AG04449 (cell line): Measurements from ENCODE around the gene SORBS2.
A peak's percentile ranks its signal among the peaks of the same experiment; 100 is the strongest.

Experiments used
- CTCF ChIA-PET: fragments of 350-600 bp; formaldehyde crosslinking; extraction: SDS; loops from one replicate; lab custom pipeline; 2021; ENCODE audit warnings: antibody characterized with exemption; lab: Yijun Ruan, JAX
- POLR2A ChIA-PET: fragments of 400-600, 350-600 bp; formaldehyde crosslinking; extraction: SDS; loops from one replicate; lab custom pipeline; 2020; ENCODE audit warnings: antibody characterized with exemption, inconsistent platforms; lab: Yijun Ruan, JAX
- DNase-seq: peaks from one replicate; pipeline ENCODE4 v3.0.0-alpha.2; 2010; ENCODE audit warnings: low read depth, low spot score
- H3K4me3 ChIP-seq: 2 replicates; pipeline ENCODE4 v1.5.1; 2011; ENCODE audit warnings: low read depth, mild to moderate bottlenecking, control low read depth, low read length
- CTCF ChIP-seq: IDR thresholded peaks from one replicate; pipeline ENCODE4 v1.5.1; 2011; ENCODE audit warnings: mild to moderate bottlenecking, moderate library complexity, low read length, control low read depth, inconsistent platforms; ENCODE audit not compliant: insufficient read depth; ENCODE audit errors: missing control alignments

SORBS2 gene

GRCh38 chr4:185576314-185576961 lies 235.6 kb downstream of the SORBS2 start:
- POLR2A ChIA-PET, result no interaction called here
- DNase-seq, result no peak
- no peak for TF ChIP-seq CTCF
- CTCF ChIA-PET, result interaction anchor here (1.7 to 3.4 kb wide), 2 partner anchors 18 to 22 kb away, joined by 7 to 25 read pairs; no protein-coding TSS in a partner anchor
- no peak overlapping the region for H3K4me3 ChIP-seq

DNA sequence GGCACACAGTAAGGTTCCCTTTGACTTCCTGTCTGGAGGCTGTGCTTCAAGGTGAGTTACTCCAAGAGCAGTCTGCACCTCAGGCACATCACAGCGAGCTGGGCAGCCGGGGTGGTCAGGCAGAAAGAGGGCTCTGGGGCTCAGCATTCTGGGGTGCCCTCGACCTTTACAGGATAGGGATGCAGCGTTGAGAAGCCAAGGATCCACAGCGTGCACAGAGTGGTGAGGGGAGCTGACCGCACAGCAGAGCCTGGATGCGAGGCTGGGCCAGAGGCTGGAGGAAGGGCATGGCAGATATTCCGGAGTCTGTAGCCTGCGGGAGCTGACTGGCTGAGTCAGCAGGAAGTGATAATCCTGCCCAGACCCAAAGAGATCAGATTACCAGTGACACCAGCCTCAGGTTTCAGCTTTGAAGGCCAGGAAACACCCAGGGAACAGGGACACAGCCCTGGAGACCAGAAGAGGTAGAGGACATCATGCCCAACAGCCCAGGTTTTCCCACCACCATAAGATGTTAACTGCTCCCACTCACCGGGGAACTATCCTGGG lies 238.3 kb downstream of the SORBS2 start:
- DNase-seq, result no peak
- ChIA-PET POLR2A (interaction anchor here (0.7 kb wide), 1 partner anchor 106 kb away, joined by 3 read pairs; no protein-coding TSS in a partner anchor), CTCF (interaction anchor here (0.9 to 1.5 kb wide), 3 partner anchors 9 to 24 kb away, joined by 3 to 7 read pairs (median 4); no protein-coding TSS in a partner anchor)
- no peak overlapping the region for H3K4me3 ChIP-seq
- no peak for TF ChIP-seq CTCF

DNA sequence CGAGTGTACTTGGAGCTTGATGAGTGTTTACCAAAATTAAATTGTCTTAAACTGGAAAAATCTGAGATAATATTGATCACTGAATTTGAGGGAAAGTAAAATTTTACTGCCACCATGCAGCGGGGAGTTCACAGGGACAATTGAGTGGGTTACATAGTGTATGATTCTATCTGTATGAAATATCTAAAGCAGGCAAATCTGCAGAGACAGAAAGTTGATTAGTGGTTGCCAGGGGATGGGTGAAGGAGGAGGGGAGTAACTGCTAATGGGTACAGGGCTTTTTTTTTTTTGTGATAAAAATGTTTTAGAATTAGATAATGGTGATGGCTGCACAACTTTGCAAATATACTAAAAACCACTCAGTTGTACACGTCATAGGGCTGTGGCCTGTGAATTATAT lies 241.3 kb downstream of the SORBS2 start:
- no peak for TF ChIP-seq CTCF
- POLR2A ChIA-PET, result no interaction called here
- CTCF ChIA-PET, result interaction anchor here (1.1 kb wide), 1 partner anchor 27 kb away, joined by 3 read pairs; no protein-coding TSS in a partner anchor
- no peak overlapping the region for H3K4me3 ChIP-seq
- no peak for DNase-seq

DNA sequence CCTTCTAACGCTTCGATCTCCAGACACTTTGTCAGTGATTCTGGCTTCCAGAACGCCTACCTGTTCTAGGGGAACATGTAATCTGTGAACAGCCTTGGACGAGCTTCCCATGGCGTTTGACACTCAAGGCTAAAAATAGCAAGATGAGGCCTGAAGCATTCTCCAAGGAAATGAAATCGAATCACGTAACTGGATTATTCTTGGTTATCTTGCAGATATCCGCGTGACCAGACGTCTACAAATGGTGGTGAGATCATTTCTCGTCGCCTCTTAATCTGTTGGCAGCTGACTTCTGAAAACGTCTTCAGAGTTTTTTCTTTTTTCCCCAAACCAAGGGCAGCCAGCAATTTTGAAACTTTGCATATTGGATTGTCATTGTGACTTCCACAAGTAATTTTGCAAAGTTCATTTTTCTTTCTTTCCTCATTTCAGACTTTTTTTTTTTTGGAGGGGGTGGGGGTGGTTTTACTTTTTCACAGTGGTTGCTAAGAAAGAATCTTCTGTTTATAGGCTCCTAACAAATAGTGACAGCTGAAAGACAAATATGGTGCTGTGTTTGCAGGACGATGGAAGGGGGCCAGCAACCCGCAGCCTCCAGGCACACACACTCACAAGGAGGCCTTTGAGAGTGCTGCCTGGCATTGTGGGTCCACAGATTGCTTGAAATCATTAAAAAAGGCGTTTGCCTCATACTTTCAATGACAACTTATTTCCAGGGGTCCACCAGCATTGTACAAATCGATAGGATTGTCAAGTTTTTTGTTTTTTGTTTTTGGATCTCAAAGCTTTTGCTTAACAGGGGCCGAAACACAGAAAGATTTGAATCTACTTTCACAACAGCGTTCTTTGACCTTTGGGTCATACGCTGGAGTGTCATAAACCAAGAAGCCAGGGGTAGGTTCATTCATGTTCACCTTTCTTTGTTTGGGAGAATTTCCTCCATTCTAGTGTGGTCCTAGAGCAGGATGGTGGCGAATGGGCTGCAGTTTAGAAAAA lies 244.3 kb downstream of the SORBS2 start:
- DNase-seq, result no peak
- no peak for TF ChIP-seq CTCF
- no peak overlapping the region for H3K4me3 ChIP-seq
- ChIA-PET CTCF (interaction anchor here (1.3 to 1.5 kb wide), 2 partner anchors 15 to 454 kb away, joined by 3 to 4 read pairs; no protein-coding TSS in a partner anchor), POLR2A (no interaction called here)

DNA sequence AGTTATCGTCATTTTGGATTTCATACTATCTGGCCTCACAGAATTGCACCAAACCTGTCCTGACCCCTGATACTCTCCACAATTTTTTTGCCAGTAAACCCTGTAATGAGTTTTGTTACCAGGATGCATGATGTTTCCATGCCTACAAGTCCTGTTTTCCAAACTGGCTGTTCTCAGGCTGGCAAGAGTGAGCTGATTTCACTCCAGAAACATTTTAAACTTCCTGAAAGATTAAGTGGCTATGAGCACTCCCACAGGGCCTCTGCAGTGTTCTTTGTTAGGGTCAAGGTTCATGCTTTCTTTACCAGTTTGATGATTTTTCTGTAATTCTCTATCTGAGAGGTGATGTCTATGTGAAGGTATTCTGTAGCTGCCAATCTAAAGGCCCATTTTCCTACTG lies 245.0 kb downstream of the SORBS2 start:
- ChIA-PET CTCF (interaction anchor here (1.3 to 1.5 kb wide), 2 partner anchors 16 to 455 kb away, joined by 3 to 4 read pairs; no protein-coding TSS in a partner anchor), POLR2A (no interaction called here)

More for the DNA sequence above, 245.0 kb downstream of the SORBS2 start:
- no peak overlapping the region for H3K4me3 ChIP-seq
- peak; percentile 31 for DNase-seq
- no peak for TF ChIP-seq CTCF
